ENCODE data around the gene DNM3. TPM values are rescaled to one million over a fixed set of nuclear protein-coding genes. Genes with fewer than 3 reads are reported as not detected.

Gene DNM3
- total and polyA plus RNA-seq, 12 donors, result 7.2 to 78.6 (median 18.4) TPM

DNA sequence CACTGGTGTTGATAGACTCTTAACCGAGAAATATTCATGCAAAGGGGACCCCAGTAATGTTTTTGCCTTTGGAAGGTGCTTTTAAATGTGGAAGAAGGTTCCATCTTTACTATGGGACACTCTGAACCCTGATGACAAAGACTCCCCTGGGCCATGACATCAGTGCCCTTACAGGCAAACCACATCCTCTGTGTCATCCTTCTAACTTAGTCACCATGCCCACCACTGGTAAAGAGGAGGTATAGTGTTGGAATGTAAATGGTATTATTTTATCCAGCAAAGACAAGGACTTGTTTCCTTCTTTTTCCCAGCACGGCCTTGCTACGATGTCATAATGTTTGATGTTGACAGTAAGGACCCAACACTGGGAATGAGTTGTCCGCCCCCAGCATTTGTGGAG is 47.2 kb upstream of the DNM3 start:
- no peak overlapping the region for H3K27ac ChIP-seq
- H3K27me3 ChIP-seq, result no peaks in the 10 kb centered on the region
- no peaks in the 10 kb centered on the region for H3K9me3 ChIP-seq (replicated peaks in 1 of 3)
- TF ChIP-seq POLR2A (IDR thresholded peaks at IDR 0.05), result no peak
- TF ChIP-seq, protein P1, sequence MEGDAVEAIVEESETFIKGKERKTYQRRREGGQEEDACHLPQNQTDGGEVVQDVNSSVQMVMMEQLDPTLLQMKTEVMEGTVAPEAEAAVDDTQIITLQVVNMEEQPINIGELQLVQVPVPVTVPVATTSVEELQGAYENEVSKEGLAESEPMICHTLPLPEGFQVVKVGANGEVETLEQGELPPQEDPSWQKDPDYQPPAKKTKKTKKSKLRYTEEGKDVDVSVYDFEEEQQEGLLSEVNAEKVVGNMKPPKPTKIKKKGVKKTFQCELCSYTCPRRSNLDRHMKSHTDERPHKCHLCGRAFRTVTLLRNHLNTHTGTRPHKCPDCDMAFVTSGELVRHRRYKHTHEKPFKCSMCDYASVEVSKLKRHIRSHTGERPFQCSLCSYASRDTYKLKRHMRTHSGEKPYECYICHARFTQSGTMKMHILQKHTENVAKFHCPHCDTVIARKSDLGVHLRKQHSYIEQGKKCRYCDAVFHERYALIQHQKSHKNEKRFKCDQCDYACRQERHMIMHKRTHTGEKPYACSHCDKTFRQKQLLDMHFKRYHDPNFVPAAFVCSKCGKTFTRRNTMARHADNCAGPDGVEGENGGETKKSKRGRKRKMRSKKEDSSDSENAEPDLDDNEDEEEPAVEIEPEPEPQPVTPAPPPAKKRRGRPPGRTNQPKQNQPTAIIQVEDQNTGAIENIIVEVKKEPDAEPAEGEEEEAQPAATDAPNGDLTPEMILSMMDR (IDR thresholded peaks at IDR 0.05), result no peak
- 89 to 96% (median 95%) methylated on average over 4 of the region's 4 CpGs for WGBS, 4 donors
- no peak overlapping the region for H3K4me3 ChIP-seq
- H3K4me1 ChIP-seq (replicated peaks in 1 of 2), result peaks cover 13 to 17% of the 10 kb centered on the region in 2 donors
- peaks cover 0 to 59% of the 10 kb centered on the region in 2 donors for H3K36me3 ChIP-seq (replicated peaks in 1 of 2)
- intact Hi-C loops (cut with DNase I), result no loop called here
- no peak for DNase-seq

DNA sequence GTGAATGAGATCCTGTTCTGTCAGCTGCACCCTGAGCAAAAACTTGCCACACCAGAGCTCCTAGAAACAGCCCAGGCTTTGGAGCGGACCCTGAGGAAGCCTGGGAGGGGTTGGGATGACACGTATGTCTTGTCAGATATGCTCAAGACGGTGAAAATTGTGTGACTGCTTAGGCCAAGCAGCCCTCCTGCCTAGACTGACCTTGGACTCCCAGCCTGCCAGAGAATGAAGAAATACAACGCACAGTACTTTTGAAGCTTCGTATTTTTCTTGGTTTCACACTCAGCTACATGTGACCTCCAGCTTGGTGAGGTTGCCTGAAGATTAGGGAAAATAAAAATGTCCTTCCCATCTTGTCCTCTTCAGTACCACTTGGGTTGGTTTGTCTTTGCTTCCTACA is 44.7 kb upstream of the DNM3 start:
- WGBS, 4 donors, result 52 to 56% (median 55%) methylated on average over 4 to 5 of the region's 5 CpGs
- no peak for TF ChIP-seq POLR2A (IDR thresholded peaks at IDR 0.05)
- TF ChIP-seq, protein P1 (IDR thresholded peaks at IDR 0.05), result no peak
- Histone ChIP-seq H3K4me1 (replicated peaks in 1 of 2) (peaks cover 16 to 17% of the 10 kb centered on the region in 2 donors), H3K36me3 (replicated peaks in 1 of 2) (peaks cover 0 to 36% of the 10 kb centered on the region in 2 donors), H3K9me3 (replicated peaks in 1 of 3) (no peaks in the 10 kb centered on the region), H3K4me3 (no peak overlapping the region), H3K27me3 (no peaks in the 10 kb centered on the region), H3K27ac (peak overlapping the region in 4 of 5 donors; percentile 10 to 62 (median 24))
- DNase-seq, result peak in 4 of 7 donors; percentile 35 to 64 (median 47)
- intact Hi-C loops (cut with DNase I), result no loop called here

DNA sequence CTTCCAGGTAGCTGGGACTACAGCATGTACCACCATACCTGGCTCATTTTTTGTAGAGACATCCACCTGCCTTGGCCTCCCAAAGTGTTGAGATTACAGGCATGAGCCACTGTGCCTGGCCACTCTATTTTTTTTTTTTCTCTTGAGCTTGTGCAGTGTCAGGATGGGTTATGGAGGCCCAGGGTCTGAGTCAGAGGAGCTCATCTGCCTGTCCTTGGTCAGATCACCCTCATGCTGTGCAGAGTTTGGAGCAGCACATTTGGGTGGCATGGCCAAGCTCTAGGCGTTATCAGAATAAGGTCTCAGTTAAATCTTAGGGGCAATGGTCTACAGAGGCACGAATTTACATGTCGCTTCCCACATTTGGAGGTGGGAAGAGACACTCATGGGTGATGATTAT is 43.0 kb upstream of the DNM3 start:
- H3K36me3 ChIP-seq (replicated peaks in 1 of 2), result peaks cover 0 to 20% of the 10 kb centered on the region in 2 donors
- H3K27ac ChIP-seq, result peak overlapping the region in 1 of 5 donors; percentile 7
- DNase-seq, result peak in 4 of 7 donors; percentile 39 to 62 (median 48)
- intact Hi-C loops (cut with DNase I), result no loop called here
- TF ChIP-seq, protein P1 (IDR thresholded peaks at IDR 0.05), result no peak
- no peak for TF ChIP-seq POLR2A (IDR thresholded peaks at IDR 0.05)
- WGBS, 4 donors, result 81 to 93% (median 89%) methylated on average over 3 of the region's 3 CpGs
- peaks cover 16 to 17% of the 10 kb centered on the region in 2 donors for H3K4me1 ChIP-seq (replicated peaks in 1 of 2)
- H3K27me3 ChIP-seq, result no peaks in the 10 kb centered on the region
- no peak overlapping the region for H3K4me3 ChIP-seq
- H3K9me3 ChIP-seq (replicated peaks in 1 of 3), result no peaks in the 10 kb centered on the region

DNA sequence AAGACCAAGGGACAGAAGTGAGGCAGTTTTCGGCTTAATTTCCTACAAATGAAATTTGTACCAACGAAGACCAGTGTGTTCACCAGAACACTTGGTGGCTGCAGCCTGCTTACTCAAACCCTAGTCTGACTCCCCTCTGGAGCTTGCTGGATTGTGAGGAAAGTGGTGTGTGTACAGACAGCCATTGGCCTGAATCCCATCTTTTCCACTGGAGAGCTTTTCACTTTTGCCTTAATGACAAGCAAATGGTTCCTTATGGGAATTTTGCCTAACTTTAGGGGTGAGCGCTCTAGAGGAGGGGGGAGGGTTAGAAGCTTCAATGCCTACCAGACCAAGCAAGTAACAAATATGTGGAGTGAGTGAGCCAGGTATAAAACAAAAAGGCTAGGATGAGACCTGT is 42.5 kb upstream of the DNM3 start:
- DNase-seq, result no peak
- H3K36me3 ChIP-seq (replicated peaks in 1 of 2), result peaks cover 0 to 18% of the 10 kb centered on the region in 2 donors
- H3K27ac ChIP-seq, result no peak overlapping the region
- intact Hi-C loops (cut with DNase I), result no loop called here
- H3K9me3 ChIP-seq (replicated peaks in 1 of 3), result no peaks in the 10 kb centered on the region
- no peaks in the 10 kb centered on the region for H3K27me3 ChIP-seq
- peaks cover 16 to 17% of the 10 kb centered on the region in 2 donors for H3K4me1 ChIP-seq (replicated peaks in 1 of 2)
- no peak overlapping the region for H3K4me3 ChIP-seq
- WGBS, 4 donors, result 88 to 98% (median 92%) methylated on average over 3 of the region's 3 CpGs
- TF ChIP-seq POLR2A (IDR thresholded peaks at IDR 0.05), result no peak
- TF ChIP-seq, protein P1 (IDR thresholded peaks at IDR 0.05), result no peak

All from adrenal gland (tissue), 12 donors.